Neural progenitor cell (in vitro differentiated cells): Measurements from ENCODE around the gene KCNMA1. TPM values are rescaled to one million over a fixed set of nuclear protein-coding genes. Genes with fewer than 3 reads are reported as not detected.

Experiments used
- DNase-seq: peaks from one replicate; pipeline ENCODE4 v3.0.0-alpha.2; 2016; ENCODE audit warnings: low spot score
- H2AFZ ChIP-seq: fragments of 200-600 bp; sonication (generic); replicated peaks from 2 replicates; pipeline ENCODE4 v1.6.1; 2016; ENCODE audit warnings: antibody characterized with exemption
- H3F3A ChIP-seq: fragments of 200-600 bp; sonication (generic); 2 replicates; pipeline ENCODE4 v1.6.1; 2016; ENCODE audit warnings: antibody characterized with exemption, low read depth
- H3K27ac ChIP-seq: fragments of 200-600 bp; sonication (generic); 2 replicates; pipeline ENCODE4 v1.5.1; 2016; ENCODE audit warnings: mild to moderate bottlenecking
- H3K27me3 ChIP-seq: fragments of 200-600 bp; sonication (generic); 2 replicates; pipeline ENCODE4 v1.6.1; 2016; ENCODE audit warnings: mild to moderate bottlenecking, moderate library complexity
- H3K36me3 ChIP-seq: fragments of 200-600 bp; sonication (generic); 2 replicates; pipeline ENCODE4 v1.5.1; 2016
- H3K4me1 ChIP-seq: fragments of 200-600 bp; sonication (generic); 2 replicates; pipeline ENCODE4 v1.6.1; 2016; ENCODE audit warnings: mixed run types
- H3K4me2 ChIP-seq: fragments of 200-600 bp; sonication (generic); 2 replicates; pipeline ENCODE4 v1.6.1; 2016
- H3K4me3 ChIP-seq: fragments of 200-600 bp; sonication (generic); 2 replicates; pipeline ENCODE4 v1.5.1; 2016
- H3K79me2 ChIP-seq: fragments of 200-600 bp; sonication (generic); 2 replicates; pipeline ENCODE4 v1.6.1; 2016; ENCODE audit warnings: low read depth
- H3K9ac ChIP-seq: fragments of 200-600 bp; sonication (generic); 2 replicates; pipeline ENCODE4 v1.6.1; 2016
- H3K9me3 ChIP-seq: fragments of 200-600 bp; sonication (generic); 2 replicates; pipeline ENCODE4 v1.5.1; 2016; ENCODE audit warnings: low read depth
- H4K20me1 ChIP-seq: fragments of 200-600 bp; sonication (generic); 2 replicates; pipeline ENCODE4 v1.6.1; 2016; ENCODE audit warnings: low read depth
- H3K27ac Mint-ChIP-seq: 3 replicates; pipeline ENCODE4 v1.8.0; 2021; ENCODE audit warnings: mixed read lengths
- H3K27me3 Mint-ChIP-seq: 2 replicates; pipeline ENCODE4 v1.8.0; 2022; ENCODE audit warnings: low read depth, mild to moderate bottlenecking, inconsistent platforms, moderate library complexity, mixed read lengths; ENCODE audit not compliant: insufficient read depth
- H3K36me3 Mint-ChIP-seq: 3 replicates; pipeline ENCODE4 v1.8.0; 2021; ENCODE audit warnings: mixed read lengths
- H3K4me1 Mint-ChIP-seq: 3 replicates; pipeline ENCODE4 v1.8.0; 2021; ENCODE audit warnings: mixed read lengths
- H3K4me3 Mint-ChIP-seq: 3 replicates; pipeline ENCODE4 v1.8.0; 2021; ENCODE audit warnings: mild to moderate bottlenecking, moderate library complexity, mixed read lengths
- H3K9me3 Mint-ChIP-seq: 3 replicates; pipeline ENCODE4 v1.8.0; 2020; ENCODE audit warnings: mixed read lengths
- CTCF ChIP-seq: fragments of 200-600 bp; sonication (generic); IDR thresholded peaks from 2 replicates; pipeline ENCODE4 v1.5.1; 2017; ENCODE audit warnings: antibody characterized with exemption, mild to moderate bottlenecking
- EZH2 ChIP-seq: fragments of 200-600 bp; sonication (generic); IDR thresholded peaks from 2 replicates; pipeline ENCODE4 v1.6.1; 2017; ENCODE audit warnings: antibody characterized with exemption, mild to moderate bottlenecking, moderate library complexity
- EZH2phosphoT487 ChIP-seq: fragments of 200-600 bp; sonication (generic); IDR thresholded peaks from 2 replicates; pipeline ENCODE4 v1.6.1; 2017; ENCODE audit warnings: antibody characterized with exemption
- total RNA-seq: library from RNA; depleted of rRNA; stranded (reverse); fragments of >200 nt; gene quantifications from 2 replicates; pipeline ENCODE4 v1.2.3, GENCODE V29; 2015; ENCODE audit warnings: low replicate concordance

KCNMA1 gene
- total RNA-seq, 1 donor from 2014 or later: 2.4 TPM

- Mint-ChIP-seq H3K4me3 (no peak overlapping the region), H3K36me3 (no peaks in the 10 kb centered on the region), H3K27ac (no peak overlapping the region), H3K27me3 (no peaks in the 10 kb centered on the region), H3K9me3 (no peaks in the 10 kb centered on the region), H3K4me1 (peaks cover 5% of the 10 kb centered on the region)
- Histone ChIP-seq H3K4me3 (no peak overlapping the region), H3K27me3 (no peaks in the 10 kb centered on the region), H3K4me1 (no peaks in the 10 kb centered on the region), H3F3A (no peaks in the 10 kb centered on the region), H2AFZ (no peak overlapping the region), H4K20me1 (no peaks in the 10 kb centered on the region), H3K4me2 (no peak overlapping the region), H3K27ac (no peak overlapping the region), H3K36me3 (no peaks in the 10 kb centered on the region), H3K79me2 (no peaks in the 10 kb centered on the region), H3K9me3 (no peaks in the 10 kb centered on the region), H3K9ac (no peak overlapping the region)
- DNase-seq: no peak
- TF ChIP-seq CTCF (no peak), EZH2 (no peak), EZH2phosphoT487 (no peak)
Observed at GRCh38 chr10:76917071-76917470, 720.5 kb downstream of the KCNMA1 start.

- Mint-ChIP-seq H3K36me3 (no peaks in the 10 kb centered on the region), H3K27ac (no peak overlapping the region), H3K4me1 (peaks cover 5% of the 10 kb centered on the region), H3K27me3 (no peaks in the 10 kb centered on the region), H3K4me3 (no peak overlapping the region), H3K9me3 (no peaks in the 10 kb centered on the region)
- Histone ChIP-seq H3K9me3 (no peaks in the 10 kb centered on the region), H3K79me2 (no peaks in the 10 kb centered on the region), H3K4me1 (no peaks in the 10 kb centered on the region), H3K4me3 (no peak overlapping the region), H3K27ac (no peak overlapping the region), H4K20me1 (no peaks in the 10 kb centered on the region), H3F3A (no peaks in the 10 kb centered on the region), H3K27me3 (no peaks in the 10 kb centered on the region), H2AFZ (no peak overlapping the region), H3K9ac (no peak overlapping the region), H3K4me2 (no peak overlapping the region), H3K36me3 (no peaks in the 10 kb centered on the region)
- TF ChIP-seq CTCF (no peak), EZH2phosphoT487 (no peak), EZH2 (no peak)
- no peak for DNase-seq
Observed at GRCh38 chr10:76916536-76916935, 721.1 kb downstream of the KCNMA1 start.

- no peaks in the 10 kb centered on the region for H3K79me2 ChIP-seq
- no peak for DNase-seq
- H3K4me1 ChIP-seq: no peaks in the 10 kb centered on the region
- H3F3A ChIP-seq: no peaks in the 10 kb centered on the region
- H3K27ac ChIP-seq: no peak overlapping the region
- H3K4me3 Mint-ChIP-seq: no peak overlapping the region
- no peaks in the 10 kb centered on the region for H3K27me3 ChIP-seq
- H3K27me3 Mint-ChIP-seq: no peaks in the 10 kb centered on the region
- no peak overlapping the region for H3K4me3 ChIP-seq
- H3K36me3 Mint-ChIP-seq: no peaks in the 10 kb centered on the region
- no peaks in the 10 kb centered on the region for H3K36me3 ChIP-seq
- peak overlapping the region; percentile 18 for H3K27ac Mint-ChIP-seq
- peaks cover 5% of the 10 kb centered on the region for H3K4me1 Mint-ChIP-seq
- no peaks in the 10 kb centered on the region for H3K9me3 Mint-ChIP-seq
- H3K9me3 ChIP-seq: no peaks in the 10 kb centered on the region
- H4K20me1 ChIP-seq: no peaks in the 10 kb centered on the region
- no peak overlapping the region for H2AFZ ChIP-seq
- H3K9ac ChIP-seq: no peak overlapping the region
- TF ChIP-seq EZH2phosphoT487: no peak
- no peak overlapping the region for H3K4me2 ChIP-seq
Observed at GRCh38 chr10:76915316-76915715, 722.3 kb downstream of the KCNMA1 start.

- TF ChIP-seq CTCF (no peak), EZH2 (no peak)
- Mint-ChIP-seq H3K9me3 (peaks cover 4% of the 10 kb centered on the region), H3K4me1 (peaks cover 5% of the 10 kb centered on the region), H3K27me3 (no peaks in the 10 kb centered on the region), H3K36me3 (peaks cover 9% of the 10 kb centered on the region), H3K27ac (no peak overlapping the region), H3K4me3 (no peak overlapping the region)
- Histone ChIP-seq H3K4me2 (no peak overlapping the region), H3F3A (no peaks in the 10 kb centered on the region), H3K27me3 (no peaks in the 10 kb centered on the region), H3K4me1 (no peaks in the 10 kb centered on the region), H3K9ac (no peak overlapping the region), H3K79me2 (no peaks in the 10 kb centered on the region), H3K36me3 (no peaks in the 10 kb centered on the region), H2AFZ (no peak overlapping the region), H3K27ac (no peak overlapping the region), H4K20me1 (no peaks in the 10 kb centered on the region), H3K9me3 (no peaks in the 10 kb centered on the region), H3K4me3 (no peak overlapping the region)
- no peak for DNase-seq
Observed at GRCh38 chr10:76911184-76911583, 726.4 kb downstream of the KCNMA1 start.
